IMR-90 (cell line): Measurements from ENCODE around the gene FRMD4B. TPM values are rescaled to one million over a fixed set of nuclear protein-coding genes. Genes with fewer than 3 reads are reported as not detected.

Source experiments
- ATAC-seq: fragments of 200-7000 bp; cut with Tn5 transposase; 2 replicates; pipeline ENCODE4 v1.9.1; 2020; ENCODE audit warnings: low read depth, mild to moderate bottlenecking, moderate library complexity
- BruUV-seq: library from RNA; stranded (reverse); fragments of 400-500 nt; replicated peaks from 2 replicates; lab custom pipeline; 2021; lab: Mats Ljungman, UMichigan
- CTCF ChIA-PET: fragments of 300-600 bp; formaldehyde crosslinking; extraction: SDS; loops from one replicate; lab custom pipeline; 2021; ENCODE audit warnings: antibody characterized with exemption; lab: Yijun Ruan, JAX
- POLR2A ChIA-PET: fragments of 300-600 bp; sonication (Branson Sonifier 250); formaldehyde crosslinking; loops from one replicate; lab custom pipeline; 2022; ENCODE audit warnings: antibody characterized with exemption; ENCODE audit not compliant: unreplicated experiment; lab: Charles Lee
- DNase-seq: peaks from one replicate; pipeline ENCODE4 v3.0.0; 2013
- H2AFZ ChIP-seq: replicated peaks from 2 replicates; pipeline ENCODE3; 2013; ENCODE audit warnings: low read length, mild to moderate bottlenecking; ENCODE audit not compliant: poor library complexity
- H2AK5ac ChIP-seq: 2 replicates; pipeline ENCODE4 v1.6.1; 2013; ENCODE audit warnings: low read depth, low read length, inconsistent platforms
- H2AK9ac ChIP-seq: replicated peaks from 2 replicates; pipeline ENCODE3; 2013; ENCODE audit warnings: mild to moderate bottlenecking, low read depth, low read length, moderate library complexity; ENCODE audit not compliant: poor library complexity
- H2BK120ac ChIP-seq: 2 replicates; pipeline ENCODE4 v1.6.1; 2013; ENCODE audit warnings: low read depth, low read length, inconsistent platforms
- H2BK15ac ChIP-seq: 3 replicates; pipeline ENCODE4 v1.6.1; 2013; ENCODE audit warnings: low read depth, low read length, inconsistent platforms
- H2BK20ac ChIP-seq: 2 replicates; pipeline ENCODE4 v1.6.1; 2013; ENCODE audit warnings: low read depth, mild to moderate bottlenecking, inconsistent platforms, low read length, moderate library complexity
- H2BK5ac ChIP-seq: 2 replicates; pipeline ENCODE4 v1.6.1; 2013; ENCODE audit warnings: mild to moderate bottlenecking, low read depth, low read length, inconsistent platforms; ENCODE audit not compliant: poor library complexity, severe bottlenecking
- H3K14ac ChIP-seq: replicated peaks from 2 replicates; pipeline ENCODE4 v1.6.1; 2013; ENCODE audit warnings: low read depth, low read length, inconsistent platforms
- H3K18ac ChIP-seq: 2 replicates; pipeline ENCODE4 v1.6.1; 2013; ENCODE audit warnings: low read depth, low read length, control low read depth
- H3K23ac ChIP-seq: 2 replicates; pipeline ENCODE4 v1.6.1; 2013; ENCODE audit warnings: low read depth, low read length, inconsistent platforms
- H3K27ac ChIP-seq: 2 replicates; pipeline ENCODE4 v1.5.1; 2013; ENCODE audit warnings: mild to moderate bottlenecking, control low read depth, low read length; ENCODE audit not compliant: insufficient read depth
- H3K27me3 ChIP-seq: 2 replicates; pipeline ENCODE4 v1.6.1; 2013; ENCODE audit warnings: low read length; ENCODE audit not compliant: control insufficient read depth, insufficient read depth
- H3K36me3 ChIP-seq: 2 replicates; pipeline ENCODE4 v1.6.1; 2013; ENCODE audit warnings: low read length, mixed read lengths; ENCODE audit not compliant: control insufficient read depth, insufficient read depth
- H3K4ac ChIP-seq: 2 replicates; pipeline ENCODE4 v1.6.1; 2013; ENCODE audit warnings: low read depth, low read length, inconsistent platforms
- H3K4me1 ChIP-seq: 2 replicates; pipeline ENCODE4 v1.6.1; 2013; ENCODE audit warnings: low read length, mixed read lengths; ENCODE audit not compliant: control insufficient read depth, insufficient read depth
- H3K4me2 ChIP-seq: 2 replicates; pipeline ENCODE4 v1.6.1; 2013; ENCODE audit warnings: low read depth, mild to moderate bottlenecking, control low read depth, low read length, moderate library complexity
- H3K4me3 ChIP-seq: 2 replicates; pipeline ENCODE4 v1.5.1; 2013; ENCODE audit warnings: low read depth, mild to moderate bottlenecking, control low read depth, low read length, moderate library complexity; ENCODE audit not compliant: insufficient read depth
- H3K56ac ChIP-seq: 2 replicates; pipeline ENCODE4 v1.6.1; 2013; ENCODE audit warnings: low read length, inconsistent platforms; ENCODE audit not compliant: insufficient read depth; ENCODE audit errors: extremely low read depth
- H3K79me1 ChIP-seq, 2 experiments: 2 replicates each; pipeline ENCODE4 v1.6.1; 2013; ENCODE audit warnings: low read length in 2 of 2, inconsistent platforms in 1 of 2, low read depth in 1 of 2
- H3K9ac ChIP-seq: 2 replicates; pipeline ENCODE4 v1.6.1; 2013; ENCODE audit warnings: low read depth, low read length, control low read depth
- H3K9me1 ChIP-seq: 2 replicates; pipeline ENCODE4 v1.6.1; 2013; ENCODE audit warnings: low read length, inconsistent platforms; ENCODE audit not compliant: insufficient read depth
- H3K9me3 ChIP-seq: 2 replicates; pipeline ENCODE4 v1.6.1; 2013; ENCODE audit warnings: low read length; ENCODE audit not compliant: control insufficient read depth, insufficient read depth
- H4K20me1 ChIP-seq: 2 replicates; pipeline ENCODE4 v1.6.1; 2013; ENCODE audit warnings: low read length, inconsistent platforms; ENCODE audit not compliant: insufficient read depth
- H4K5ac ChIP-seq: 2 replicates; pipeline ENCODE4 v1.6.1; 2013; ENCODE audit warnings: mild to moderate bottlenecking, low read depth, low read length, control low read depth
- H4K8ac ChIP-seq, 2 experiments: 2 replicates each; pipeline ENCODE4 v1.6.1; 2013; ENCODE audit warnings: low read depth in 2 of 2, low read length in 2 of 2, control low read depth in 1 of 2, inconsistent platforms in 1 of 2
- H4K91ac ChIP-seq: 2 replicates; pipeline ENCODE4 v1.6.1; 2013; ENCODE audit warnings: low read depth, low read length, inconsistent platforms; ENCODE audit not compliant: insufficient read depth
- BHLHE40 ChIP-seq: fragments of 150-350 bp; IDR thresholded peaks from 2 replicates; pipeline ENCODE4 v1.6.1; 2016; ENCODE audit warnings: mild to moderate bottlenecking, low read depth, low read length
- CHD1 ChIP-seq: IDR thresholded peaks from 2 replicates; pipeline ENCODE4 v1.6.1; 2012; ENCODE audit warnings: low read depth, low read length, improper control_type of control experiment
- MAZ ChIP-seq: IDR thresholded peaks from 2 replicates; pipeline ENCODE4 v1.6.1; 2012; ENCODE audit warnings: low read depth, mild to moderate bottlenecking, low read length, improper control_type of control experiment, moderate library complexity, borderline replicate concordance
- MXI1 ChIP-seq: IDR thresholded peaks from 2 replicates; pipeline ENCODE4 v1.6.1; 2012; ENCODE audit warnings: low read depth, mild to moderate bottlenecking, low read length, moderate library complexity, borderline replicate concordance
- RFX5 ChIP-seq: IDR thresholded peaks from 2 replicates; pipeline ENCODE4 v1.8.0; 2012; ENCODE audit warnings: low read depth, mild to moderate bottlenecking, low read length, moderate library complexity
- WGBS, 2 experiments: methylation state at CpG; one replicate each; pipeline versions ENCODE4 v1.1.5 to v1.1.7; 2013; ENCODE audit warnings: missing lambda C conversion rate in 2 of 2; ENCODE audit not compliant: insufficient read length in 1 of 2; ENCODE audit errors: extremely low coverage in 2 of 2; 5-methylcytosine and 5-hydroxymethylcytosine counted together
- dilution Hi-C: fragments of 300-500 bp; cut with HindIII; formaldehyde crosslinking; loops from one replicate; pipeline ENCODE4 v1.14.3; 2018; ENCODE audit warnings: low sequenced_read_pairs; ENCODE audit not compliant: unreplicated experiment
- in situ Hi-C: fragments of 300-500 bp; cut with MboI; formaldehyde crosslinking; loops from 3 replicates; pipeline ENCODE4 v1.14.3; 2019; ENCODE audit warnings: low sequenced_read_pairs, inconsistent platforms, mixed read lengths
- intact Hi-C: fragments of 100-400 bp; cut with micrococcal nuclease; formaldehyde crosslinking; loops from 2 replicates; pipeline ENCODE4 v1.10.0; 2022
- polyA plus RNA-seq, 3 experiments: library from polyadenylated mRNA; depleted of rRNA; stranded (reverse); fragments of >200 nt; gene quantifications; 2 replicates each; pipeline ENCODE4 v1.2.3, GENCODE V29; 2012; ENCODE audit warnings: low replicate concordance in 1 of 3
- total RNA-seq: library from RNA; depleted of rRNA; stranded (reverse); fragments of >200 nt; gene quantifications from 2 replicates; pipeline ENCODE4 v1.2.3, GENCODE V29; 2012
- TF ChIP-seq, protein P1 (sequence below): fragments of 150-350 bp; IDR thresholded peaks from 2 replicates; pipeline ENCODE4 v1.6.1; 2016; ENCODE audit warnings: low read depth, mild to moderate bottlenecking, low read length, moderate library complexity, borderline replicate concordance
- TF ChIP-seq, protein P2 (sequence below): fragments of 150-350 bp; IDR thresholded peaks from 2 replicates; pipeline ENCODE4 v1.6.1; 2017; ENCODE audit warnings: mild to moderate bottlenecking, antibody characterized with exemption, low read length, low read depth
- TF ChIP-seq, protein P3 (sequence below): conservative IDR thresholded peaks from 2 replicates; pipeline ENCODE4 v1.5.1; 2012; ENCODE audit warnings: mild to moderate bottlenecking, low read depth, low read length, improper control_type of control experiment

FRMD4B gene
- total and polyA plus RNA-seq, 2 of the 4 experiments (the other 2 are of a cell fraction): 0.14 to 0.36 TPM

DNA sequence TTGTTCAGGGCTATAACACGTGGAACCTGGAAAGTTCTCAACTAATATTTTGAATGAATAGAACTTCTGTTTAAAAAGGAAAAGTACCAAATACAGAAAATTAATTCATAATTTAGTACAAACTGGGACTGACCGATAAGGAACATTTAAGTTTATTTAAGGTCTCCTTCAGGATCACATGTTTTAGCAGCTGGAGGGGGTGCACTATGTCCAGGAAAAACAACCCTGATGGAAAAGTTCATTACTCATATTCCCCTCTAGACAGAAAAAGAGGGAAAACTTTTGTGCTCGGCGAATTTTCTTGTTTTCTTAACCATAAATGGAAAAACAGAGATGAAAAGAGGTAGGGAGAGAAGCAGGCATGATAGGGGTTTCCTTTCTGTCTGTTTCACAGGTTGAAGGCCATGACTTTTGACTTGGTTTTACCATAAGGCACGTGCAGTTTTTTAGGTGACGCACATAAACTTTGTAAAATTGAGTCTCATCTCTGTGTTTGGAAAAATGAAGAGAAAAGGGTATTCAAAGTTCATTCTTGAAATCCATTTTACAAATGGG is 26.5 kb downstream of the FRMD4B start:
- Histone ChIP-seq H3K36me3 (no peaks in the 10 kb centered on the region), H3K18ac (no peak overlapping the region), H4K20me1 (no peaks in the 10 kb centered on the region), H3K4me3 (no peak overlapping the region), H4K5ac (no peak overlapping the region), H3K4me1 (no peaks in the 10 kb centered on the region), H2BK20ac (no peak overlapping the region), H4K8ac (no peak overlapping the region), H3K23ac (no peak overlapping the region), H3K9me3 (no peaks in the 10 kb centered on the region), H3K56ac (no peak overlapping the region), H3K27me3 (no peaks in the 10 kb centered on the region), H2AFZ (no peak overlapping the region), H3K4ac (no peak overlapping the region), H4K91ac (no peak overlapping the region), H2BK15ac (no peak overlapping the region), H2BK5ac (no peak overlapping the region), H2AK9ac (no peak overlapping the region), H2BK120ac (no peak overlapping the region), H3K79me1 (no peaks in the 10 kb centered on the region), H3K9ac (no peak overlapping the region), H3K9me1 (no peaks in the 10 kb centered on the region), H3K27ac (no peak overlapping the region), H3K4me2 (no peak overlapping the region), H3K14ac (no peak overlapping the region), H2AK5ac (no peak overlapping the region)
- no TSS peak for BruUV-seq
- dilution Hi-C loops: no loop called here
- ChIA-PET CTCF (no interaction called here), POLR2A (interaction anchor here (0.5 kb wide), 1 partner anchor 176 kb away, joined by 4 read pairs; no protein-coding TSS in a partner anchor)
- ATAC-seq (no peak), DNase-seq (no peak)
- intact Hi-C loops: no loop called here
- no peak for TF ChIP-seq RFX5
- TF ChIP-seq MAZ: no peak
- TF ChIP-seq, protein P1, sequence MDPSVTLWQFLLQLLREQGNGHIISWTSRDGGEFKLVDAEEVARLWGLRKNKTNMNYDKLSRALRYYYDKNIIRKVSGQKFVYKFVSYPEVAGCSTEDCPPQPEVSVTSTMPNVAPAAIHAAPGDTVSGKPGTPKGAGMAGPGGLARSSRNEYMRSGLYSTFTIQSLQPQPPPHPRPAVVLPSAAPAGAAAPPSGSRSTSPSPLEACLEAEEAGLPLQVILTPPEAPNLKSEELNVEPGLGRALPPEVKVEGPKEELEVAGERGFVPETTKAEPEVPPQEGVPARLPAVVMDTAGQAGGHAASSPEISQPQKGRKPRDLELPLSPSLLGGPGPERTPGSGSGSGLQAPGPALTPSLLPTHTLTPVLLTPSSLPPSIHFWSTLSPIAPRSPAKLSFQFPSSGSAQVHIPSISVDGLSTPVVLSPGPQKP: no peak
- TF ChIP-seq, protein P2, sequence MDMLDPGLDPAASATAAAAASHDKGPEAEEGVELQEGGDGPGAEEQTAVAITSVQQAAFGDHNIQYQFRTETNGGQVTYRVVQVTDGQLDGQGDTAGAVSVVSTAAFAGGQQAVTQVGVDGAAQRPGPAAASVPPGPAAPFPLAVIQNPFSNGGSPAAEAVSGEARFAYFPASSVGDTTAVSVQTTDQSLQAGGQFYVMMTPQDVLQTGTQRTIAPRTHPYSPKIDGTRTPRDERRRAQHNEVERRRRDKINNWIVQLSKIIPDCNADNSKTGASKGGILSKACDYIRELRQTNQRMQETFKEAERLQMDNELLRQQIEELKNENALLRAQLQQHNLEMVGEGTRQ: no peak
- TF ChIP-seq, protein P3, sequence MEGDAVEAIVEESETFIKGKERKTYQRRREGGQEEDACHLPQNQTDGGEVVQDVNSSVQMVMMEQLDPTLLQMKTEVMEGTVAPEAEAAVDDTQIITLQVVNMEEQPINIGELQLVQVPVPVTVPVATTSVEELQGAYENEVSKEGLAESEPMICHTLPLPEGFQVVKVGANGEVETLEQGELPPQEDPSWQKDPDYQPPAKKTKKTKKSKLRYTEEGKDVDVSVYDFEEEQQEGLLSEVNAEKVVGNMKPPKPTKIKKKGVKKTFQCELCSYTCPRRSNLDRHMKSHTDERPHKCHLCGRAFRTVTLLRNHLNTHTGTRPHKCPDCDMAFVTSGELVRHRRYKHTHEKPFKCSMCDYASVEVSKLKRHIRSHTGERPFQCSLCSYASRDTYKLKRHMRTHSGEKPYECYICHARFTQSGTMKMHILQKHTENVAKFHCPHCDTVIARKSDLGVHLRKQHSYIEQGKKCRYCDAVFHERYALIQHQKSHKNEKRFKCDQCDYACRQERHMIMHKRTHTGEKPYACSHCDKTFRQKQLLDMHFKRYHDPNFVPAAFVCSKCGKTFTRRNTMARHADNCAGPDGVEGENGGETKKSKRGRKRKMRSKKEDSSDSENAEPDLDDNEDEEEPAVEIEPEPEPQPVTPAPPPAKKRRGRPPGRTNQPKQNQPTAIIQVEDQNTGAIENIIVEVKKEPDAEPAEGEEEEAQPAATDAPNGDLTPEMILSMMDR: no peak
- TF ChIP-seq BHLHE40: no peak
- no peak for TF ChIP-seq MXI1
- TF ChIP-seq CHD1: no peak
- no CpG with 5 or more reads among the region's 6 CpGs for WGBS, 2 experiments
- in situ Hi-C loops: no loop called here
